GM12878 (cell line): ENCODE data around the gene VTCN1. TPM values are rescaled to one million over a fixed set of nuclear protein-coding genes. Genes with fewer than 3 reads are reported as not detected.

Source experiments
- ATAC-seq: fragments of 200-7000 bp; cut with Tn5 transposase; 3 replicates; pipeline ENCODE4 v1.9.1; 2020; ENCODE audit warnings: mild to moderate bottlenecking, moderate library complexity
- BruUV-seq: library from RNA; stranded (reverse); fragments of 400-500 nt; replicated peaks from 2 replicates; lab custom pipeline; 2021; lab: Mats Ljungman, UMichigan
- CTCF ChIA-PET: fragments of 300-600 bp; sonication (Branson Sonifier 250); formaldehyde crosslinking; extraction: SDS; loops from one replicate; lab custom pipeline; 2021; ENCODE audit warnings: inconsistent platforms; lab: Yijun Ruan, JAX
- POLR2A ChIA-PET: fragments of 350-600 bp; formaldehyde crosslinking; extraction: SDS; loops from one replicate; lab custom pipeline; 2021; ENCODE audit warnings: inconsistent platforms; lab: Charles Lee
- RAD21 ChIA-PET: fragments of 300-600 bp; sonication (Branson Sonifier 250); formaldehyde crosslinking; loops from one replicate; lab custom pipeline; 2023; ENCODE audit warnings: antibody characterized with exemption; ENCODE audit not compliant: unreplicated experiment; lab: Charles Lee
- SMC1A ChIA-PET: fragments of 300-600 bp; sonication (Branson Sonifier 250); formaldehyde crosslinking; loops from one replicate; lab custom pipeline; 2023; ENCODE audit not compliant: unreplicated experiment, uncharacterized antibody; lab: Charles Lee
- DNase-seq: peaks from one replicate; pipeline ENCODE4 v3.0.0-alpha.2; 2011; ENCODE audit warnings: low read depth, low spot score
- FAIRE-seq: peaks from 3 replicates; lab custom pipeline; 2011; peaks lifted over from hg19 to GRCh38; lab: Jason Lieb, UNC
- H2AFZ ChIP-seq: 2 replicates; pipeline ENCODE4 v1.6.0; 2011; ENCODE audit warnings: low read depth, low read length, control low read depth; ENCODE audit not compliant: control insufficient read depth
- H3K27ac ChIP-seq: 2 replicates; pipeline ENCODE4 v1.5.1; 2011; ENCODE audit warnings: control low read depth; ENCODE audit not compliant: control insufficient read depth, insufficient read depth
- H3K27me3 ChIP-seq, 2 experiments: replicated peaks in 1 of 2; 2 replicates each; pipeline versions ENCODE4 v1.6.0 to v1.6.1; 2011; ENCODE audit warnings: low read length in 1 of 2; ENCODE audit not compliant: control insufficient read depth in 2 of 2, insufficient read depth in 2 of 2
- H3K36me3 ChIP-seq, 2 experiments: 2 replicates each; pipeline ENCODE4 v1.5.1; 2011; ENCODE audit warnings: low read length in 1 of 2; ENCODE audit not compliant: control insufficient read depth in 2 of 2, insufficient read depth in 2 of 2
- H3K4me1 ChIP-seq: 2 replicates; pipeline ENCODE4 v1.6.1; 2011; ENCODE audit warnings: mild to moderate bottlenecking, low read length, moderate library complexity, mixed read lengths; ENCODE audit not compliant: control insufficient read depth, insufficient read depth
- H3K4me2 ChIP-seq: 2 replicates; pipeline ENCODE4 v1.6.0; 2011; ENCODE audit warnings: control low read depth; ENCODE audit not compliant: control insufficient read depth, insufficient read depth
- H3K4me3 ChIP-seq: fragments of 200-600 bp; sonication (generic); 2 replicates; pipeline ENCODE4 v1.5.1; 2016
- H3K79me2 ChIP-seq: 2 replicates; pipeline ENCODE4 v1.6.0; 2011; ENCODE audit warnings: low read length; ENCODE audit not compliant: control insufficient read depth, insufficient read depth
- H3K9ac ChIP-seq: 2 replicates; pipeline ENCODE4 v1.8.0; 2011; ENCODE audit warnings: low read length, control low read depth, mixed read lengths; ENCODE audit not compliant: control insufficient read depth, insufficient read depth
- H3K9me3 ChIP-seq: replicated peaks from 3 replicates; pipeline ENCODE4 v1.5.1; 2011; ENCODE audit warnings: mild to moderate bottlenecking, low read length; ENCODE audit not compliant: control insufficient read depth, insufficient read depth
- H4K20me1 ChIP-seq: 2 replicates; pipeline ENCODE4 v1.6.0; 2011; ENCODE audit not compliant: control insufficient read depth, insufficient read depth
- CTCF ChIP-seq, 3 experiments: IDR thresholded peaks in 2 of 3; conservative IDR thresholded peaks in 1 of 3; 2 replicates each; pipeline ENCODE4 v1.5.1; 2011; ENCODE audit warnings: low read depth in 3 of 3, low read length in 3 of 3, mild to moderate bottlenecking in 3 of 3, control low read depth in 2 of 3, moderate library complexity in 2 of 3, inconsistent platforms in 1 of 3, mixed read lengths in 1 of 3; ENCODE audit not compliant: control insufficient read depth in 2 of 3, insufficient read depth in 1 of 3; ENCODE audit errors: extremely low read depth in 1 of 3
- POLR2A ChIP-seq: IDR thresholded peaks from 2 replicates; pipeline ENCODE4 v1.6.1; 2011; ENCODE audit warnings: low read depth, mild to moderate bottlenecking, low read length
- RAD21 ChIP-seq: IDR thresholded peaks from 2 replicates; pipeline ENCODE4 v1.6.1; 2011; ENCODE audit warnings: mild to moderate bottlenecking, low read depth, low read length, moderate library complexity; ENCODE audit not compliant: insufficient read depth
- SPI1 ChIP-seq: IDR thresholded peaks from 2 replicates; pipeline ENCODE4 v1.6.1; 2011; ENCODE audit warnings: low read depth, mild to moderate bottlenecking, low read length, moderate library complexity, borderline replicate concordance; ENCODE audit not compliant: insufficient read depth
- SRF ChIP-seq, 2 experiments: IDR thresholded peaks; 2 replicates each; pipeline ENCODE4 v1.6.1; 2011; ENCODE audit warnings: low read depth in 2 of 2, low read length in 2 of 2, mild to moderate bottlenecking in 1 of 2, moderate library complexity in 1 of 2
- YBX1 ChIP-seq: fragments of 450-650 bp; IDR thresholded peaks from 2 replicates; pipeline ENCODE4 v1.6.1; 2016; ENCODE audit warnings: antibody characterized with exemption
- WGBS: methylation state at CpG from one replicate; pipeline ENCODE4 v1.1.6; 2016; ENCODE audit warnings: low lambda C conversion rate; ENCODE audit not compliant: insufficient replicate concordance, insufficient coverage; ENCODE audit errors: missing lambda C conversion rate; 5-methylcytosine and 5-hydroxymethylcytosine counted together
- in situ Hi-C: fragments of 300-500 bp; cut with MboI; formaldehyde crosslinking; loops from 9 replicates; pipeline ENCODE4 v1.14.3; 2018; ENCODE audit warnings: mixed read lengths
- intact Hi-C: fragments of 100-400 bp; cut with micrococcal nuclease; formaldehyde crosslinking; loops from one replicate; pipeline ENCODE4 v1.14.2; 2022; ENCODE audit not compliant: unreplicated experiment
- polyA plus RNA-seq, 11 experiments: library from polyadenylated mRNA; depleted of rRNA in 4 of 11; unstranded in 6 of 11; stranded (reverse) in 5 of 11; fragments of >200 nt; fragmentation: Nextera tagmentation in 4 of 11; fragmentation: Illumina TruSeq in 1 of 11; extraction: Ambion mirVana in 4 of 11; extraction: Trizol in 1 of 11; gene quantifications; 1 replicate in 1 of 11; 2 replicates in 10 of 11; pipeline versions ENCODE4 v1.2.1 to v1.2.3, GENCODE V29; 2011 to 2016; ENCODE audit warnings: inconsistent platforms in 2 of 11, missing spikeins in 2 of 11, low read depth in 1 of 11
- total RNA-seq, 4 experiments: library from RNA; depleted of rRNA in 3 of 4; stranded (reverse); fragments of >200 nt in 3 of 4; fragmentation: Illumina TruSeq in 1 of 4; extraction: Trizol in 1 of 4; gene quantifications; 2 replicates each; pipeline versions ENCODE4 v1.2.1 to v1.2.3, GENCODE V29; 2013 to 2021

VTCN1 gene
- total and polyA plus RNA-seq, 10 of the 15 experiments (the other 5 are each of a cell fraction or from before 2014, with no cell fraction given), result not detected

DNA sequence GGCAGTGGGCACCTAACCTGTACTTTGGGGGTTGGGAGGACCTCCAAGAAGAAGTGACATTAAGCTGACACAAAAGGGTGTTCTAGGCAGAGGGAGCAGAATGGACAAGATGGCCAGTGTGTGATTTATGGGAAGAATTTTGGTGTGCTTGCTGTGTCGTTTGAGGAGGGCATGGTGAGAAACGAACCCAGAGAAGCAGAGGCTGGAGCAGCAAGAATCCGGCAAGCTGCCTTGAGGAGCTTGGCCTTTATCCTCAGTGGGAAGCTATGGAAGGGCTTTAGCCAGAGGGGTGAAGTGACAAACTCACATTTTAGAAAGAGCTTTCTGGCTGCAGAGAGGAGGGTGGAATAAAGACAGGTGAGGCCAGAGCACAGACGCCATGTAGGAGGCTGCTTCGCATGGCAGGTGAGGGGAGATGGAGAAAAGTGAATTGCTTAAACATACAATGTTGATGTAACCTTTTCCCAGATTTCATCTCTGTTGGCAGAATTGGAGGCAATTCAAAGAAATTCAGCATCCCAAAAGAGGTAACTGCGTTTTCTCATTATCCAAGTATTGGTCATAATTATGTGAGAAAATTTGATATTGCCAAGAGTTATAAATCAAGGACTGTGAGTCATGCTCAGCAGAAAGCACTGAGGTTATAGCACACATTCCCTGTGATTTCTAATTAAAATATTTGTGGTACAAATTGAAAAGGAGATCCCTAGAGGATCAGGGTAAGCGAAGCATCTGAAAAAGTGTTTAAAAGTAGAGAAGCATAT is 115.7 kb downstream of the VTCN1 start:
- TF ChIP-seq SRF (IDR thresholded peaks at IDR 0.05; ENCODE audit: low read depth in 2 of 2, low read length in 2 of 2) (no peak), POLR2A (no peak)
- 95% methylated on average over 7 of the region's 7 CpGs for WGBS
- no peak overlapping the region for H3K27ac ChIP-seq
- H3K79me2 ChIP-seq, result no peaks in the 10 kb centered on the region
- no peaks in the 10 kb centered on the region for H4K20me1 ChIP-seq
- ChIA-PET POLR2A (interaction anchor here (1.3 kb wide), 1 partner anchor 14 kb away, joined by 3 read pairs; no protein-coding TSS in a partner anchor), RAD21 (interaction anchor here (1.1 to 1.8 kb wide), 2 partner anchors 24 to 27 kb away, joined by 3 to 4 read pairs; no protein-coding TSS in a partner anchor), SMC1A (interaction anchor here (1.0 to 1.9 kb wide), 5 partner anchors 13 to 30 kb away, joined by 3 to 6 read pairs (median 5); no protein-coding TSS in a partner anchor), CTCF (interaction anchor here (2.8 to 5.1 kb wide), 2 partner anchors 27 to 34 kb away, joined by 11 to 44 read pairs; no protein-coding TSS in a partner anchor)
- H3K4me1 ChIP-seq, result no peaks in the 10 kb centered on the region
- no peak for DNase-seq
- in situ Hi-C loops, result no loop called here
- no TSS peak for BruUV-seq
- intact Hi-C loops, result no loop called here
- no peak overlapping the region for H3K4me3 ChIP-seq
- FAIRE-seq, result no peak
- no peak overlapping the region for H3K4me2 ChIP-seq
- no peak for ATAC-seq
- H3K27me3 ChIP-seq, result no peaks in the 10 kb centered on the region
- H3K9me3 ChIP-seq, result no peaks in the 10 kb centered on the region
- H3K36me3 ChIP-seq, result peaks cover 16 to 62% of the 10 kb centered on the region in 2 experiments
- H3K9ac ChIP-seq, result no peak overlapping the region
- no peak overlapping the region for H2AFZ ChIP-seq

DNA sequence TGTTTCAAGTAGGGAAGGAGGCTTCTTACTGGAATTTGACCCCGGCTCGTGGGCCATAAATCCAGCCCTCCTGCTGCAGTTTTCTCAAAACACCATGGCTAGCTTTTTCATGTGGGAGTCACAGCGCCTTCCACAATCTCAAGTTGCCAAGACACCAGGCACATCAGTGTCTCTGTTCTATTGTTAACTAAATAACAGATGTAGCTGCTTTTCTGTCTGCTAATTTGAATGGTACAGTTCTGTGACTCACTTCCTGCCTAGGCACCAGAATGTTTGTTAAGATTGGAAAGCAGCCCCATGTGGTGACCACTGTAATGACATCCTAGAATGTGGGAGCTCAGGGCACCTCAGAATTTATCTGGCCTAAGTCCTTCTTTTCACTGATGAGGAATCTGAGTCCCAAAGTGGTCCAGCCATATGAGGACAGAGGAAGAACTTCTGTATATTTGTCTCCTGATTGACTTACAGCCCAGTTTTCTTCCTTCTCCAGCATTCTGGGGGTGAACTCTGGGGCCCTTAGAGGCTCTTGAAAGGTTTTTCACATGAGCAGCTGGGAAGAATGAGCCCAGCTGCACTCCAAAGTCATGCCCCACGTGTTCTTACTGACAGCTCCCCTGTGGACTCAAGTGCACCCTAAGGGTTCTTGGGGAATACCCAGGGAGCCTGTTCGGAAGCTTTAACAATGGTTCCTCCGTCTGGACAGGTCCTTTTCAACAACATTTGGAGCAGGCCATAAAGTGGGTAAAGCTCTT is 116.7 kb downstream of the VTCN1 start:
- H3K4me2 ChIP-seq, result no peak overlapping the region
- in situ Hi-C loops (no loop called here), intact Hi-C loops (no loop called here)
- CTCF ChIA-PET, result interaction anchor here (1.0 to 5.1 kb wide), 4 partner anchors 21 to 191 kb away, joined by 3 to 44 read pairs (median 7); no protein-coding TSS in a partner anchor
- SMC1A ChIA-PET, result interaction anchor here (0.7 to 1.9 kb wide), 9 partner anchors 12 to 298 kb away, joined by 3 to 6 read pairs (median 3); partner anchors contain the start of gene TTF2
- H4K20me1 ChIP-seq, result no peaks in the 10 kb centered on the region
- DNase-seq (no peak), ATAC-seq (peak; percentile 91), FAIRE-seq (peak; percentile 13)
- TF ChIP-seq CTCF (IDR thresholded peaks at IDR 0.05 in 2 of 3, conservative IDR thresholded peaks at IDR 0.05 in 1 of 3; ENCODE audit: control insufficient read depth in 2 of 3, extremely low read depth in 1 of 3, insufficient read depth in 1 of 3, low read depth in 3 of 3, low read length in 3 of 3), result peak in 2 of 3 experiments; percentile 13 to 34; a peak in 4 of 6 replicates
- no peak for TF ChIP-seq YBX1
- TF ChIP-seq SPI1, result peak; percentile 30; the same call in 1 of the 2 replicates
- TF ChIP-seq RAD21, result peak; percentile 28
- BruUV-seq, result no TSS peak
- no peak overlapping the region for H2AFZ ChIP-seq
- RAD21 ChIA-PET, result interaction anchor here (1.1 to 2.9 kb wide), 4 partner anchors 23 to 35 kb away, joined by 3 to 6 read pairs (median 4); no protein-coding TSS in a partner anchor
- H3K79me2 ChIP-seq, result no peaks in the 10 kb centered on the region
- no peak overlapping the region for H3K9ac ChIP-seq
- no peaks in the 10 kb centered on the region for H3K9me3 ChIP-seq
- no peak overlapping the region for H3K4me3 ChIP-seq
- H3K27ac ChIP-seq, result no peak overlapping the region
- H3K4me1 ChIP-seq, result no peaks in the 10 kb centered on the region
- POLR2A ChIA-PET, result interaction anchor here (1.3 to 1.6 kb wide), 2 partner anchors 13 kb away, joined by 3 to 4 read pairs; no protein-coding TSS in a partner anchor
- peaks cover 17 to 60% of the 10 kb centered on the region in 2 experiments for H3K36me3 ChIP-seq
- WGBS, result 86% methylated on average over 6 of the region's 6 CpGs
- no peaks in the 10 kb centered on the region for H3K27me3 ChIP-seq
